NT2/D1 (cell line): ENCODE results near the gene MPPE1.

Source experiments
- SUZ12 ChIP-seq: IDR thresholded peaks from 2 replicates; pipeline ENCODE4 v1.6.1; 2011; ENCODE audit not compliant: insufficient read length, insufficient read depth; ENCODE audit errors: extremely low read depth
- YY1 ChIP-seq: IDR thresholded peaks from 2 replicates; pipeline ENCODE4 v1.6.1; 2011; ENCODE audit not compliant: insufficient read length, insufficient read depth
- ZNF274 ChIP-seq: IDR thresholded peaks from 2 replicates; pipeline ENCODE4 v1.6.1; 2011; ENCODE audit warnings: mild to moderate bottlenecking, low read depth, low read length

- TF ChIP-seq ZNF274 (no peak), SUZ12 (no peak), YY1 (no peak)
Observed at GRCh38 chr18:11947214-11948191, 39.4 kb upstream of the MPPE1 start.
